Measurements from ENCODE around the gene NRARP. TPM values are rescaled to one million over a fixed set of nuclear protein-coding genes. Genes with fewer than 3 reads are reported as not detected.
A peak's percentile ranks its signal among the peaks of the same experiment; 100 is the strongest.

Gene NRARP
- total and polyA plus RNA-seq, 2 donors = 1.6 to 3.1 TPM

- H3K4me1 ChIP-seq (ENCODE audit: control insufficient read depth in 2 of 2, insufficient read depth in 2 of 2, low read length in 2 of 2) = peaks cover 7 to 22% of the 10 kb centered on the region in 2 donors
- peak in 1 of 9 donors; percentile 39 for DNase-seq (ENCODE audit: low read depth in 6 of 9, low spot score in 9 of 9)
- H3K36me3 ChIP-seq (ENCODE audit: control insufficient read depth in 2 of 2, insufficient read depth in 2 of 2, low read length in 1 of 2) = peaks cover 6% of the 10 kb centered on the region in 2 donors
- peaks cover 0 to 4% of the 10 kb centered on the region in 2 donors for H3K9me3 ChIP-seq (ENCODE audit: control insufficient read depth in 2 of 2, insufficient read depth in 1 of 2, low read length in 1 of 2)
- no peak overlapping the region for H3K27ac ChIP-seq (ENCODE audit: low read depth in 1 of 2, low read length in 1 of 2)
- H3K4me3 ChIP-seq (ENCODE audit: low read length in 2 of 2) = no peak overlapping the region
- H3K27me3 ChIP-seq (ENCODE audit: control insufficient read depth in 2 of 2, insufficient read depth in 1 of 2, low read length in 1 of 2) = peaks cover 7 to 33% of the 10 kb centered on the region in 2 donors
- 90% methylated on average over 35 of the region's 35 CpGs for WGBS
These were observed 49.2 kb downstream of the NRARP start for GRCh38 chr9:137252555-137253506.

- peaks cover 7 to 33% of the 10 kb centered on the region in 2 donors for H3K27me3 ChIP-seq (ENCODE audit: control insufficient read depth in 2 of 2, insufficient read depth in 1 of 2, low read length in 1 of 2)
- peaks cover 1% of the 10 kb centered on the region in 2 donors for H3K36me3 ChIP-seq (ENCODE audit: control insufficient read depth in 2 of 2, insufficient read depth in 2 of 2, low read length in 1 of 2)
- 96% methylated on average over 22 of the region's 22 CpGs for WGBS
- H3K9me3 ChIP-seq (ENCODE audit: control insufficient read depth in 2 of 2, insufficient read depth in 1 of 2, low read length in 1 of 2) = peaks cover 0 to 4% of the 10 kb centered on the region in 2 donors
- H3K27ac ChIP-seq (ENCODE audit: low read depth in 1 of 2, low read length in 1 of 2) = no peak overlapping the region
- H3K4me3 ChIP-seq (ENCODE audit: low read length in 2 of 2) = no peak overlapping the region
- peaks cover 7 to 21% of the 10 kb centered on the region in 2 donors for H3K4me1 ChIP-seq (ENCODE audit: control insufficient read depth in 2 of 2, insufficient read depth in 2 of 2, low read length in 2 of 2)
- DNase-seq (ENCODE audit: low read depth in 6 of 9, low spot score in 9 of 9) = no peak
These were observed 50.4 kb downstream of the NRARP start for GRCh38 chr9:137251490-137252268.

GRCh38 chr9:137251194-137251461, 50.9 kb downstream of the NRARP start, which contains the start of gene STPG3:
STPG3 (plus strand) TSS chr9:137251286; CDS start chr9:137251287, 1 bp downstream.
- peaks cover 0 to 4% of the 10 kb centered on the region in 2 donors for H3K9me3 ChIP-seq (ENCODE audit: control insufficient read depth in 2 of 2, insufficient read depth in 1 of 2, low read length in 1 of 2)
- H3K4me1 ChIP-seq (ENCODE audit: control insufficient read depth in 2 of 2, insufficient read depth in 2 of 2, low read length in 2 of 2) = peaks cover 3 to 16% of the 10 kb centered on the region in 2 donors
- no peak within 1 kb of the TSS for H3K4me3 ChIP-seq (ENCODE audit: low read length in 2 of 2)
- no peak within 1 kb of the TSS for H3K27ac ChIP-seq (ENCODE audit: low read depth in 1 of 2, low read length in 1 of 2)
- WGBS = 96% methylated on average over 4 of the region's 4 CpGs
- peaks cover 7 to 33% of the 10 kb centered on the region in 2 donors for H3K27me3 ChIP-seq (ENCODE audit: control insufficient read depth in 2 of 2, insufficient read depth in 1 of 2, low read length in 1 of 2)
- H3K36me3 ChIP-seq (ENCODE audit: control insufficient read depth in 2 of 2, insufficient read depth in 2 of 2, low read length in 1 of 2) = no peaks in the 10 kb centered on the region
- no peak for DNase-seq (ENCODE audit: low read depth in 6 of 9, low spot score in 9 of 9)

- peaks cover 0 to 11% of the 10 kb centered on the region in 2 donors for H3K4me1 ChIP-seq (ENCODE audit: control insufficient read depth in 2 of 2, insufficient read depth in 2 of 2, low read length in 2 of 2)
- peaks cover 7 to 33% of the 10 kb centered on the region in 2 donors for H3K27me3 ChIP-seq (ENCODE audit: control insufficient read depth in 2 of 2, insufficient read depth in 1 of 2, low read length in 1 of 2)
- no peak overlapping the region for H3K4me3 ChIP-seq (ENCODE audit: low read length in 2 of 2)
- 94% methylated on average over 17 of the region's 18 CpGs for WGBS
- peaks cover 0 to 2% of the 10 kb centered on the region in 2 donors for H3K9me3 ChIP-seq (ENCODE audit: control insufficient read depth in 2 of 2, insufficient read depth in 1 of 2, low read length in 1 of 2)
- H3K36me3 ChIP-seq (ENCODE audit: control insufficient read depth in 2 of 2, insufficient read depth in 2 of 2, low read length in 1 of 2) = no peaks in the 10 kb centered on the region
- no peak for DNase-seq (ENCODE audit: low read depth in 6 of 9, low spot score in 9 of 9)
- no peak overlapping the region for H3K27ac ChIP-seq (ENCODE audit: low read depth in 1 of 2, low read length in 1 of 2)
These were observed 51.5 kb downstream of the NRARP start for GRCh38 chr9:137250329-137251193.

Other genes starting within 250 kb of the NRARP start
- 0.09 TPM for gene ENTPD2, start 248.2 kb downstream of the NRARP start, total RNA-seq
- gene ENTPD2, start 248.2 kb downstream of the NRARP start, polyA plus RNA-seq = 0.27 TPM
- 6.3 TPM for gene SAPCD2, start 231.7 kb downstream of the NRARP start, total RNA-seq
- 0.87 TPM for gene SAPCD2, start 231.7 kb downstream of the NRARP start, polyA plus RNA-seq
- gene UAP1L1, start 224.8 kb downstream of the NRARP start, total RNA-seq = 1.9 TPM
- 9.4 TPM for gene UAP1L1, start 224.8 kb downstream of the NRARP start, polyA plus RNA-seq
- 26.8 TPM for gene MAN1B1, start 215.3 kb downstream of the NRARP start, total RNA-seq
- gene MAN1B1, start 215.3 kb downstream of the NRARP start, polyA plus RNA-seq = 107 TPM
- 112 TPM for gene DPP7, start 187.5 kb downstream of the NRARP start, total RNA-seq
- gene DPP7, start 187.5 kb downstream of the NRARP start, polyA plus RNA-seq = 476 TPM
- gene GRIN1, start 163.1 kb downstream of the NRARP start, total RNA-seq = 0.19 TPM
- 0.18 TPM for gene GRIN1, start 163.1 kb downstream of the NRARP start, polyA plus RNA-seq
- 0.28 TPM for gene LRRC26, start 132.2 kb downstream of the NRARP start, total RNA-seq
- 0.05 TPM for gene LRRC26, start 132.2 kb downstream of the NRARP start, polyA plus RNA-seq
- gene TMEM210, start 130.2 kb downstream of the NRARP start, total RNA-seq = not detected
- gene TMEM210, start 130.2 kb downstream of the NRARP start, polyA plus RNA-seq = 0.07 TPM
- gene ANAPC2, start 113.7 kb downstream of the NRARP start, total RNA-seq = 19.1 TPM
- 69.4 TPM for gene ANAPC2, start 113.7 kb downstream of the NRARP start, polyA plus RNA-seq
- gene SSNA1, start 113.6 kb downstream of the NRARP start, total RNA-seq = 85.2 TPM
- 74.9 TPM for gene SSNA1, start 113.6 kb downstream of the NRARP start, polyA plus RNA-seq
- 2.7 TPM for gene TPRN, start 101.5 kb downstream of the NRARP start, total RNA-seq
- gene TPRN, start 101.5 kb downstream of the NRARP start, polyA plus RNA-seq = 6.2 TPM
- gene TMEM203, start 96.6 kb downstream of the NRARP start, total RNA-seq = 20.6 TPM
- 47.2 TPM for gene TMEM203, start 96.6 kb downstream of the NRARP start, polyA plus RNA-seq
- gene NDOR1, start 96.6 kb downstream of the NRARP start, total RNA-seq = 4.7 TPM
- 20.4 TPM for gene NDOR1, start 96.6 kb downstream of the NRARP start, polyA plus RNA-seq
- gene RNF208, start 80.0 kb downstream of the NRARP start, total RNA-seq = 0.09 TPM
- gene RNF208, start 80.0 kb downstream of the NRARP start, polyA plus RNA-seq = 5.3 TPM
- 0.57 TPM for gene CYSRT1, start 77.1 kb downstream of the NRARP start, total RNA-seq
- gene CYSRT1, start 77.1 kb downstream of the NRARP start, polyA plus RNA-seq = 2.8 TPM
- gene RNF224, start 74.8 kb downstream of the NRARP start, total RNA-seq = 0.05 TPM
- gene RNF224, start 74.8 kb downstream of the NRARP start, polyA plus RNA-seq = 0.16 TPM
- gene SLC34A3, start 71.4 kb downstream of the NRARP start, total RNA-seq = not detected
- 0.14 TPM for gene SLC34A3, start 71.4 kb downstream of the NRARP start, polyA plus RNA-seq
- 166 TPM for gene TUBB4B, start 61.0 kb downstream of the NRARP start, total RNA-seq
- gene TUBB4B, start 61.0 kb downstream of the NRARP start, polyA plus RNA-seq = 104 TPM
- gene STPG3, start 51.0 kb downstream of the NRARP start, total RNA-seq = 0.09 TPM
- 0.43 TPM for gene STPG3, start 51.0 kb downstream of the NRARP start, polyA plus RNA-seq
- gene NELFB, start 46.9 kb downstream of the NRARP start, total RNA-seq = 20.4 TPM
- gene NELFB, start 46.9 kb downstream of the NRARP start, polyA plus RNA-seq = 38.8 TPM
- gene TOR4A, start 24.5 kb downstream of the NRARP start, total RNA-seq = 2.0 TPM
- gene TOR4A, start 24.5 kb downstream of the NRARP start, polyA plus RNA-seq = 2.1 TPM
- gene EXD3, start 120.9 kb upstream of the NRARP start, total RNA-seq = 3.4 TPM
- gene EXD3, start 120.9 kb upstream of the NRARP start, polyA plus RNA-seq = 16.8 TPM
- 1.9 TPM for gene NOXA1, start 121.1 kb upstream of the NRARP start, total RNA-seq
- gene NOXA1, start 121.1 kb upstream of the NRARP start, polyA plus RNA-seq = 8.4 TPM
- gene ENTPD8, start 139.1 kb upstream of the NRARP start, total RNA-seq = 0.14 TPM
- gene ENTPD8, start 139.1 kb upstream of the NRARP start, polyA plus RNA-seq = 3.8 TPM
- 14.9 TPM for gene NSMF, start 157.1 kb upstream of the NRARP start, total RNA-seq
- gene NSMF, start 157.1 kb upstream of the NRARP start, polyA plus RNA-seq = 77.6 TPM
- 1.6 TPM for gene PNPLA7, start 248.1 kb upstream of the NRARP start, total RNA-seq
- gene PNPLA7, start 248.1 kb upstream of the NRARP start, polyA plus RNA-seq = 11.5 TPM
- gene MRPL41, start 249.6 kb upstream of the NRARP start, total RNA-seq = 33.3 TPM
- 84.3 TPM for gene MRPL41, start 249.6 kb upstream of the NRARP start, polyA plus RNA-seq

All from thymus (tissue), 11 donors.